ENCODE results near the gene NFE2L1.
"Not testable (repeated sequence)": the region's sequence is repeated elsewhere in the genome, so short reads cannot be mapped to it uniquely, and the experiment has no call there.

NFE2L1 gene

GRCh38 chr17:48059125-48059668, 11.0 kb downstream of the NFE2L1 start:
- TF ChIP-seq ZNF274 (IDR thresholded peaks at IDR 0.05; ENCODE audit: low read depth, low read length), result no peak
- H3K4me3 ChIP-seq (ENCODE audit: low read length), result no peak overlapping the region

GRCh38 chr17:48060249-48060648, 12.1 kb downstream of the NFE2L1 start:
- TF ChIP-seq ZNF274 (IDR thresholded peaks at IDR 0.05; ENCODE audit: low read depth, low read length), result no peak

GRCh38 chr17:48062273-48062672, 14.1 kb downstream of the NFE2L1 start:
- no peak for TF ChIP-seq ZNF274 (IDR thresholded peaks at IDR 0.05; ENCODE audit: low read depth, low read length)
- H3K4me3 ChIP-seq (ENCODE audit: low read length), result no peak overlapping the region

More at GRCh38 chr17:48060249-48060648, 12.1 kb downstream of the NFE2L1 start:
- H3K4me3 ChIP-seq (ENCODE audit: low read length), result no peak overlapping the region

GRCh38 chr17:48064638-48065037, 16.5 kb downstream of the NFE2L1 start:
- no peak for TF ChIP-seq ZNF274 (IDR thresholded peaks at IDR 0.05; ENCODE audit: low read depth, low read length)
- no peak overlapping the region for H3K4me3 ChIP-seq (ENCODE audit: low read length)

DNA sequence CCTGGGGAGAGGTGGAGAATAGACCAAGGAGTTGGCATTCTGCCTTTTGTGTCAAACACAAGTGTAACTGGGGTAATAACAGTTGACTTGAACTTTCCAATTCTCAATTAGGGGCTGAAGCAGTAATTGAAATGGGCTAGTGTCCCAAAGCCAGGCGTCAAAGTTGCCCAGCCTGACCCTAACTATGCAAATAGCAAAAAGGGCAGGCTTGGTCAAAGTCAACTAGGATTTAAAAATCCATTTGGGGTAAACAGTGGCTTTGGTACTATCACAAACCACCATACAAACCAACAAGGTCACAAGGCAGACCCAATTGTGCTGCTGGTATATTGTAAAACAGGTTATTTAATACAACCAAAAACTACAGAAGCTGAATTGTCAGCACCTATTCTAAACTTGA, 18.0 kb downstream of the NFE2L1 start:
- H3K4me3 ChIP-seq (ENCODE audit: low read length), result no peak overlapping the region
- TF ChIP-seq ZNF274 (IDR thresholded peaks at IDR 0.05; ENCODE audit: low read depth, low read length), result no peak

- no peak overlapping the region for H3K4me3 ChIP-seq (ENCODE audit: low read length)
- TF ChIP-seq ZNF274 (IDR thresholded peaks at IDR 0.05; ENCODE audit: low read depth, low read length), result no peak
Measured at GRCh38 chr17:48066656-48067055, 18.5 kb downstream of the NFE2L1 start.

GRCh38 chr17:48067245-48067644, 19.1 kb downstream of the NFE2L1 start:
- no peak overlapping the region for H3K4me3 ChIP-seq (ENCODE audit: low read length)
- TF ChIP-seq ZNF274 (IDR thresholded peaks at IDR 0.05; ENCODE audit: low read depth, low read length), result no peak

DNA sequence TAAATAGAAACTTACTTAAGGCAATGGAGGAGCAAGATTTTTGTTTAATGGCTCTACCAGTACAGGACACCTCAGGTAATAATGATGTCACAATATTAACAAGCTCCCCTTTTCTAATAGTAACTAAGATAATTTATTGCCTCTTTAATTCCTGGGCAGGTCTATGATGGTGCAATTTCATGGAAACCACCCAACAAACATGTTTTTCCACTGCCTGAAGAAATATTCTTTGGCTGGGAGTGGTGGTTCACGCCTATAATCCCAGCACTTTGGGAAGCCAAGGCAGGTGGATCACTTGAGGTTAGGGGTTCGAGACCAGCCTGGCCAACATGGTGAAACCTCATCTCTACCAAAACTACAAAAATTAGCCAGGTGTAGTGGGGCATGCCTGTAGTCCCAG, 19.6 kb downstream of the NFE2L1 start:
- H3K4me3 ChIP-seq (ENCODE audit: low read length), result not testable (repeated sequence)

DNA sequence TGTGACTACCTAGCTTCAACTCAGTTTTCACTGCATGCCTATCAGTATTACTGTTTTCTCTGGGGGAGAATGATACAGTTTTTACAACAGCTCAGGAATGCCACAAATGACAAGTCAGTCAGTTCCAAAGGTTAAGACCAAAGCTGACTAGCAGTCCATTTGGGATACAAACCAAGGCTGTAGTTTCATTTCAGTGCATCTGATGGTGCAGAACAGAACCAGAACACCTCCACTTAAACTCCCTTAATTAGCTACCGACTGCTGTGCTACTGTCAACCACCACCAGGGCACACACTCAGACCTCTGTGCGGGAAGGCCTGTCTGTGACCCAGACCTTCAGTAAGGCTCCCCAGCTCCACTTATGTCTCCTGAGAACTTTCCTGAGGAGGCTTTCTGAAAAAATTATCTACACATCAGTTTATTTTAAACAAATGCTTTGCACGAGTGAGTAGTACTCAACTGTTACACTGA, 20.4 kb downstream of the NFE2L1 start:
- H3K4me3 ChIP-seq (ENCODE audit: low read length), result no peak overlapping the region
- TF ChIP-seq ZNF274 (IDR thresholded peaks at IDR 0.05; ENCODE audit: low read depth, low read length), result no peak

DNA sequence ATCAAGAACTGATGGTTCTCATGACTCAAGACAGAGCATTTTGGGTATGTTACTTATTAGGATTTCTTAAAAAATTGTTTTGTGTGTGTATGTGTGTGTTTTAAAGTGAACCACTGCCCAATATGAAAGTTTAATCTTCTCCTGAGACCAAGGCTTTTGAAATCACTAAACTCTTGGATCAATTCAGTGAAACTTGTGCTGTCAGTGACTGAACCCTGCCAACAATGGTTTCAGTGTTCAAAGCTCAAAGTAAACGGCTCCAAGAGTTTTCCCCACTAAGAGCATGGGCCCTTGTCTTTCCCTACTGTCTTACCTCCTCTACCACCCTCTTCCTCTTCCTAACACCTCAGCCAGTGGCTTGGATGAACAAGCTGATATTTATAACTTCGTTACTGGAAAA, 22.0 kb downstream of the NFE2L1 start:
- no peak overlapping the region for H3K4me3 ChIP-seq (ENCODE audit: low read length)
- TF ChIP-seq ZNF274 (IDR thresholded peaks at IDR 0.05; ENCODE audit: low read depth, low read length), result no peak

DNA sequence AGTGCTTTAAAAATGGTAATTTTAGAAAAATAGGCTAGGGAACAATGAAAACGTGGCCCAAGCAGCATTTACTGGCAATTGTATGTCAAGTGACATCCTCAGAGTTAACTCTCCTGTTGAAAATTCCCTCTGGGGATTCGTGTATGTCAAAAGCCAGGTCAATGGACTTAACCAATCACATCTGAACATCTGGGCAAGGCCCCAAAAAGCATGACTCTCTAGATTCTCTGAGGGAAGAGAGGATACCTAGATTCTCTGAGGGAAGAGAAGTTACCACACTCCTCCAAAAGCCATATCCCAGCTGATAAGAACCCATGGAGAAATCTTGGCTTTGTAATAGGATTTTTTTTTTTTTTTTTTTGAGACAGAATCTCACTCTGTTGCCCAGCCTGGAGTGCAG, 23.5 kb downstream of the NFE2L1 start:
- H3K4me3 ChIP-seq (ENCODE audit: low read length), result no peak overlapping the region
- no peak for TF ChIP-seq ZNF274 (IDR thresholded peaks at IDR 0.05; ENCODE audit: low read depth, low read length)

DNA sequence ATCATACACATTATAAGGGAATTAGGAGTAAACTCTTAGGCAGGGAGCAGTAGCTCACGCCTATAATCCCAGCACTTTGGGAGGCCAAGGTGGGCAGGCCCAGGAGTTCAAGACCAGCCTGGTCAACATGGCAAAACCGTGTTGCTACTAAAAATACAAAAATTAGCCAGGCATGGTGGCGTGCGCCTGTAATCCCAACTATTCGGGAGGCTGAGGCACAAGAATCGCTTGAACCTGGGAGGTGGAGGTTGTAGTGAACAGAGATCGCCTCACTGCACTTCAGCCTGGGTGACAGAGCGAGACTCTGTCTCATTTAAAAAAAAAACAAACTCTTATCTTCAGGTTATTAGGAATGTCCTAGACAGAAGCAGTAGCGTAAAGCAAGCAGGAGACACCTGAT, 24.7 kb downstream of the NFE2L1 start:
- H3K4me3 ChIP-seq (ENCODE audit: low read length), result not testable (repeated sequence)

DNA sequence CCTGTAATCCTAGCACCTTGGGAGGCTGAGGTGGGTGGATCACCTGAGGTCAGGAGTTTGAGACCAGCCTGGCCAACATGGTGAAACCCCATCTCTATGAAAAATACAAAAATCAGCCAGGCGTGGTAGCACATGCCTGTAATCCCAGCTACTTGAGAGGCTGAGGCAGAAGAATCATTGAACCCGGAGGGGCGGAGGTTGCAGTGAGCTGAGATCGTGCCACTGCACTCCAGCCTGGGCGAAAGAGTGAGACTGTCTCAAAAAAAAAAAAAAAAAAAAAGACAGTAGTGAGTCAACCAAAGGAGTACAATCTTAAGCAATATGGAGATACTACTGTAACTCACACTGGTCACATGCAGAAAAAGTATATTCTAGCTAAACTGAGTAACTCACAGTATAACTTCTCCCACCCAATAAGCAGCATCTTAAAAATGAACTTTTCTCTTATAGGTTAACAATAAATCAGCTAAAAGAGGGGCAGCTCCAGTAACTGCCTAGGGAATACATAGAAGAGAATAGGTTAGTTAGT, 25.5 kb downstream of the NFE2L1 start:
- H3K4me3 ChIP-seq (ENCODE audit: low read length), result not testable (repeated sequence)

- no peak overlapping the region for H3K4me3 ChIP-seq (ENCODE audit: low read length)
- TF ChIP-seq ZNF274 (IDR thresholded peaks at IDR 0.05; ENCODE audit: low read depth, low read length), result no peak
Measured at GRCh38 chr17:48074322-48075081, 26.3 kb downstream of the NFE2L1 start.

GRCh38 chr17:48077152-48077551, 29.0 kb downstream of the NFE2L1 start:
- not testable (repeated sequence) for H3K4me3 ChIP-seq (ENCODE audit: low read length)

DNA sequence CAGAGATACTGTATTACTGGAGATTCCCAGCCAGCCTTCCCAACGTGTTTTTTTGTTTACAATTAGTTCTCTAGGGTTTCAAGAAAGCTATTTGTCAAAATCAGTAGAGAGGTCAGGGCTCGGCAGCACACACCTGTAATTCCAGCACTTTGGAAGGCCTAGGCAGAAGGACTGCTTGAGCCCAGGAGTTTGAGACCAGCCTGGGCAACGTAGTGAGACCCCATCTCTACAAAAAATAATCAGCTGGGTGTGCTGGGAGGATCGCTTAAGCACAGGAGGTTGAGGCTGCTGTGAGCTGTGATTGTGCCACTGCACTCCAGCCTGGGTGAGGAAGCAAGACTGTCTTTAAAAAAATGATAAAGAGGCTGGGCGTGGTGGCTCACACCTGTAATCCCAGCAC, 33.7 kb downstream of the NFE2L1 start:
- no peak overlapping the region for H3K4me3 ChIP-seq (ENCODE audit: low read length)
- no peak for TF ChIP-seq ZNF274 (IDR thresholded peaks at IDR 0.05; ENCODE audit: low read depth, low read length)
